ENCODE data around the gene RHBDD3.
"Not testable (repeated sequence)": the region's sequence is repeated elsewhere in the genome, so short reads cannot be mapped to it uniquely, and the experiment has no call there.

RHBDD3 gene

DNA sequence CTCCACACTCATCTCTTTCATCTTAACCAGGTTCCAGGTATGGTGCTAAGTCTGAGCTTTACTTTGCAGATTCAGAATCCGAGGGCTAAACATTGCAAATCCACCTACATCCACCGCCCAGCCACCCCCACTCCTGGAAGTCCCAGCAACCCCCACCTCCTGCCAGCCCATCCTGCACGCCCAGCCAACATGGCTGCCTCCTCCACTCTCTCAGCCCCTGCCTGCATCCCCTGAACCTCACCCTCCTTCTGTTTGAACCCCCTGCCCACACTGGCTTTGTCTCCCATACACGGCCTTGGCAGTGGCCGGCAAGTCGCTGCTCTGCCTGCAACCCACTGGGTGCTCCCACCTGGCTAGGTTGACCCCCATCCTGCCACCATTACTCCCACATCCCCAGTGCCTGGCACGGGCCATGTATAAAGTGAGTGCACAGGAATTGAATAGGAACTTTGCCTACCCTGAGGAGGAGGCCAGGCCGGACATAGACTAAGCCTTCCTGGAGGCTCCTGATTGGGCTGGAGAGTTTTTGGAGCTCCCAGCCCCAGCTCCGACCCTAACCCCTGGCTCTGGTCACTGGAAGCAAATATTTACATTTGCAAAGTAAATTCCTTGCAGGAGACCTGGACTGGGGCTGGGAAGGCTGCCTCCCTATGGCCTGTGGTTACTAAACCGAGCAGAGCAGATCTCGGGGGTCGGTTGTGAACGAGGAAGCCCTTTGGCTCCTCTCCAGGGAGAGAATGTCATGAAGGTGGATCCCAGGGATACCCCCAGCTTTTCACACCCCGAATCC is 47.7 kb downstream of the RHBDD3 start:
- TF ChIP-seq, protein P1, sequence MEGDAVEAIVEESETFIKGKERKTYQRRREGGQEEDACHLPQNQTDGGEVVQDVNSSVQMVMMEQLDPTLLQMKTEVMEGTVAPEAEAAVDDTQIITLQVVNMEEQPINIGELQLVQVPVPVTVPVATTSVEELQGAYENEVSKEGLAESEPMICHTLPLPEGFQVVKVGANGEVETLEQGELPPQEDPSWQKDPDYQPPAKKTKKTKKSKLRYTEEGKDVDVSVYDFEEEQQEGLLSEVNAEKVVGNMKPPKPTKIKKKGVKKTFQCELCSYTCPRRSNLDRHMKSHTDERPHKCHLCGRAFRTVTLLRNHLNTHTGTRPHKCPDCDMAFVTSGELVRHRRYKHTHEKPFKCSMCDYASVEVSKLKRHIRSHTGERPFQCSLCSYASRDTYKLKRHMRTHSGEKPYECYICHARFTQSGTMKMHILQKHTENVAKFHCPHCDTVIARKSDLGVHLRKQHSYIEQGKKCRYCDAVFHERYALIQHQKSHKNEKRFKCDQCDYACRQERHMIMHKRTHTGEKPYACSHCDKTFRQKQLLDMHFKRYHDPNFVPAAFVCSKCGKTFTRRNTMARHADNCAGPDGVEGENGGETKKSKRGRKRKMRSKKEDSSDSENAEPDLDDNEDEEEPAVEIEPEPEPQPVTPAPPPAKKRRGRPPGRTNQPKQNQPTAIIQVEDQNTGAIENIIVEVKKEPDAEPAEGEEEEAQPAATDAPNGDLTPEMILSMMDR (IDR thresholded peaks at IDR 0.05; ENCODE audit: low read depth, low read length, missing control alignments) = no peak

DNA sequence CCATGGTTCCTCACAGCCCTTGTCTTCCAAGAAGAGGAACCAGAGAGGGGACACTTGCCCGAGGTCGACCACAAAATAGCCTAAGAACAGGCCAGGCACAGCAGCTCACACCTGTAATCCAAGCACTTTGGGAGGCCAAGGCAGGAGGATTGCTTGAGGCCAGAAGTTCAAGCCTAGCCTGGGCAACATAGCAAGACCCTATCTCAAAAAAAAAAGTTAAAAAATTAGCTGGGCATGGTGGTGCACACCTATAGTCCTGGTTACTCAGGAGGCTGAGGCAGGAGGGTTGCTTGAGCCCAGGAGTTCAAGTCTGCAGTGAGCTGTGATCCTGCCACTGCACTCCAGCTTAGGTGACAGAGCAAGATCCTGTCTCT is 48.4 kb downstream of the RHBDD3 start:
- DNase-seq (ENCODE audit: low read depth); H3K4me3 ChIP-seq (ENCODE audit: low read depth, low read length): not testable (repeated sequence)

More for the DNA sequence above, 47.7 kb downstream of the RHBDD3 start:
- no peak overlapping the region for H3K4me3 ChIP-seq (ENCODE audit: low read depth, low read length)
- no peak for DNase-seq (ENCODE audit: low read depth)

DNA sequence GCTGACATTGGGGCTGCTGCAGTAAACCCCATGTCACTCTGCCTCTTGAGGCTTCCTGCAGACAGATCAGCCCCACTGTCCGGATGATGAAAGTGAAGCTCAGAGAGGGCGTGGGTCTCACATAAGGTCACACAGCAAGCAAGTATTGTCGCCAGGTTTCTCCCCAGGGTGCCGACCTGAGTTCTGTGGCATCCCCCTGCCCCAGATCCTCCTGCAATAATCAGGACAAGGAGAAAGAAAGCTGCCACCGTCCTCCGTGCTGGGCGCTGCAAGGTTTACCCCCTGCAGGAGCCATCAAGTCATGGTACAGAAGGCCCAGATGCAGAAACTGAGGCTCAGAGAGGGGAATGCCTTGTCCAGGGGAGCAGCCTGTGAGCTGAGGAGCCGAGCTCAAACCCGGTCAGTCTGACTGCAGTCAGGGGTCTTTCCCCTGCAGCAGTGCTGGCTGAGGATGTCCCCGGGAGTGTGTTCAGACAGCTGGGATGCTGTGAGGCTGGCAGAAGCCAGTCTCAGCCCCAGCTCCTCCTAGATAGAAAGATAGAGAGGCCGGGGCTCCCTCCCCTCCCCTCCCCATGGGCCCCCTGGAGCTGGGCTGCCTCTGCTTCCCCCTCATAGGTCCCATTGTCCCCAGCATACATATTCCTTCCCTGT is 48.9 kb downstream of the RHBDD3 start:
- DNase-seq (ENCODE audit: low read depth) = no peak
- TF ChIP-seq, protein P1 (IDR thresholded peaks at IDR 0.05; ENCODE audit: low read depth, low read length, missing control alignments) = no peak
- no peak overlapping the region for H3K4me3 ChIP-seq (ENCODE audit: low read depth, low read length)

DNA sequence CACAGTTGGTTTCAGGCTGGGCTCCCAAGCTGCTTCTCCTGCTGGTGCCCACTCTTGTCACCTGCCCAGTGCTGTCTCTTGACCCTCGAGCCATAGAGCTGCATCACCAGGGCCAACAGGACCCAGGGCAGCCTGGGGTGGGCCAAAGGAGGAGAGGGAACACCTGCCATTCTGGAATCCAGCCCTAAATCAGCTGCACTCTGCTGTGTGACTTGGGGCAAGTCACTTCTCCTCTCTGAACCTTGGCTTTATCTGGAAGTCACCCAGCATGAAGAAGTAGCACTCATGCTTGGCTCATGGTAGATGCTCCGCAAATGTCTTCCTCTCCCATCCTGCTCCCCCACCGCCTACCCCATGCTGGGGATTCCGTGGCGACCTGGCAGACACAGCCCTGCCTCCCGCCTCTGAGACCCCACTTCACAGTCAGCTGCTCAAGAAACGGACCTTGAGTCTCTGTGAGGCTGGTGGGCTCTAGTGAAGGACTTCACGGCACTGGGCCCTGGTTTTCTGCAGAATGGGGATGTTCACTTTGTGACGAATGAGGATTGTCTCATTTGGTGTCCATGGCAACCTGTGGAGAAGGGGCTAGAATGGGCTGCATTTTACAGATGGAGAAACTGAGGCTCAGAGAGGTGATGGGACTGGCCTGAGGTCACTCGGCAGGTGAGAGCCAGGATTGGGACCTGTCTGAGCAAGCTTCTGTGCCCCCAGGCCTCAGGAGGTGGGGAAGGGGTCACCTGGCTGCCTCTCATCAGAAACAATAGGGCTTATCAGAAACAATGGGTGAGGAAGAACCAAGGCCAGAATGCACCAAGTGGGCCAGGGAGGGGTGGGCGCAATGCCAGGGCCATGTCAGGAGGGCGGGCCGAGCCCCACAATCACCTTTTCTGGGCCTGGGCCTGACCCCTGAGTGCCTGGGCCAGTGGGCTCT is 49.7 kb downstream of the RHBDD3 start:
- no peak for DNase-seq (ENCODE audit: low read depth)
- TF ChIP-seq, protein P1 (IDR thresholded peaks at IDR 0.05; ENCODE audit: low read depth, low read length, missing control alignments) = no peak
- H3K4me3 ChIP-seq (ENCODE audit: low read depth, low read length) = no peak overlapping the region

DNA sequence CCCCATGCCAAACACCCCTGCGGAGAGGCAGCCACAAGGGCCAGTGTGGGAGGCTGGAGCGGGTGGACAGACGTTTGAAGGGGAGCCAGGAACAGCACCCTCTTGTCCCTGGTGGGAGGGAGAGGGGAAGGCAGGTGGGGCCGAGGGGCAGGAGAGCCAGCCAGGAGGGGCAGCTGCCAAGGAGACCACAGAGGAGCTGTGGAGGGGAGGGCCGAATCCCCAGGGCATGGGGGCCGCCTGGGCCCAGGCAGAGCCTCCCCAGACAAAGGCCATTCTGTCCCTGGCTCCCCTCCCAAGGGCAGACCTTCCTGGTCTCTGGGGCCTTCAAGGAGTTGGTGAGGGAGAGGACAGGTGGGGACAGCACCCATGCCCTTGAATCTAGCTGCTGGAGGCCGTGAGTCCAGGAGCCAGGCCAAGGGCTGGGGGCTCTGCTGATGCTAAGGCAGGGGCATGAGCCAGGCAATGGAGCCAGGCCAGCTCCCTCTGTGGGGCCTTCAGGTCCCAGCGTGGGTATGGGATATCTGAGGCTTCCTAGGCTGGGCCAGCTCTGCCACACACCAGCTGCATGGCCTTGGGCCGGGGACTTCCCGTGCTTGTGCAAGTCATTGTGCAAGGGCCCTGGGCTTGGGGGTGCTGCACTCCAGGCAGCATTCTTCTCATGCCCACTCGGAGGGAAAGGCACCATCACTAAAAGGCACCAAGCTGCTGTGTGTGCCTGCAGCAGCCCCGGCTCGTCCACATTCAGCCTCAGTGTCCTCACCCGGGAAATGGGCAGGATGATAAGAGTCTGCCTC is 50.7 kb downstream of the RHBDD3 start:
- TF ChIP-seq, protein P1 (IDR thresholded peaks at IDR 0.05; ENCODE audit: low read depth, low read length, missing control alignments) = no peak
- no peak for DNase-seq (ENCODE audit: low read depth)
- H3K4me3 ChIP-seq (ENCODE audit: low read depth, low read length) = no peak overlapping the region

DNA sequence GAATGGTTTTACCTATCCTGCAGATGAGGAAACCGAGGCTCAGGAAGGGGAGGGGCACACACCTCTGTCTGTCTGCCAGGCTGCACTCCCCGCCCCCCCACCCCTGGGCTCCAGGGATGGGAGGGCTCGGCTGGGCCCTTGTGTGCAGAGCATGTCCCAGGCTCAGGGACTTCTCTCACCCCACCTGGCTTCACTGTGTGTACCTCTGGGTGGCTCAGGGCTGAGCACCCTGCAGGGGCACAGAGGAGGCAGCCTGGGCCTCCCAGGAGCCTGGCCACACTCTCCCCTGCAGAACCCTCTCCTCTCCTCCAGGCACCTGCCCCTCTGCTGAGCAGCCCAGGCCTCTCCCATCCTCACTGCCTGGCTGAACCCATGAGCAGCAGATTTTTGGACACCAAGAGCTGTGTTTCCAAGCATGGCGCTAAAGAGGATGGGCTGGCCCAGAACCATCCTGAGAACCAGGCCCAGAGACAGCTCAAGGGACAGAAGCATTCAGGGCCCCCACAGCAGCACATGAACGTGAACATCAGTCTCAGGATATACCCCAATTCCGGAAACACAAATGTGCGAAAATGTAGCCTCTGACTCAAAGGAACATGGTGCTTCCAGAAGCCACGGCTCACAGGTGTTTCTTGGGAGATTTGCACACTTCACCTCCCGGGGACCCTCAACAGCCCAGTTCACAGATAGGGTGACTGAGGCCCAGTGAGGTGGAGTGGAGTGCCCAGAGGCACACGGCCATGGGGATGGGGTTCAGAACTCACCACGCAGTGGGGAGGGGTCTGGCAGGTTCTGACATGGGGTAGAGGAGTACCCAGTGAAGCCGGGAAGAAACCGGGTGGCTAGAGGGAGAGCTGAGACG is 51.5 kb downstream of the RHBDD3 start:
- TF ChIP-seq, protein P1 (IDR thresholded peaks at IDR 0.05; ENCODE audit: low read depth, low read length, missing control alignments) = no peak
- no peak for DNase-seq (ENCODE audit: low read depth)
- no peak overlapping the region for H3K4me3 ChIP-seq (ENCODE audit: low read depth, low read length)

Measured in GM12864 (cell line).